Tibial nerve (tissue), 4 donors: ENCODE measurements around the gene TJP1.

Experiments used
- EP300 ChIP-seq, 2 donors: sonication (generic); formaldehyde crosslinking; IDR thresholded peaks; one replicate each; pipeline ENCODE4 v1.6.1; 2017; ENCODE audit warnings: antibody characterized with exemption in 2 of 2, mild to moderate bottlenecking in 1 of 2
- POLR2A ChIP-seq, 2 donors: fragments of 450-650 bp; IDR thresholded peaks; one replicate each; pipeline ENCODE4 v1.6.1; 2017; ENCODE audit warnings: antibody characterized with exemption in 2 of 2, mild to moderate bottlenecking in 2 of 2, moderate library complexity in 2 of 2
- TF ChIP-seq, protein P1 (sequence below), 5 experiments: fragments of 200-600 bp in 3 of 5; fragments of 450-650 bp in 2 of 5; sonication (generic) in 3 of 5; IDR thresholded peaks; one replicate each; pipeline ENCODE4 v1.5.1; 2016 to 2019; ENCODE audit warnings: antibody characterized with exemption in 5 of 5, mild to moderate bottlenecking in 3 of 5, moderate library complexity in 2 of 5

DNA sequence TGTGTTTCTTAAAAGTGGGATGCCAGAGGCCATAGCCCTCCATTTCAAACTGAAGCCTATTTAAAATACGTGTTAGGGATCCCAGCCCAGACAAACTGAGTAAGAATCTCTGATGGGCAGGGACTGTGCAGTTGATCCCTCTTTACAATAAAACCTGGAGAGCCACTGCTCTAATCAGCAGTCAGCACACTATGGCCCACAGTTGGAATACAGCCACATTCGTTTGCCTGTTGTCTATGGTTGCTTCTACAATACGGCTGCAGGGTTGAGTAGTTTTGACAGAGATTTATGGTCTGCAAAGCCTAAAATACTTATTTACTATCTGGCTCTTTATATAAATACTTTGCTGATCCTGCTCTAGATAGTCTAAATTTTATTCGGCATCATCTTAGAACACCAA is 32.4 kb downstream of the TJP1 start:
- TF ChIP-seq, protein P1, sequence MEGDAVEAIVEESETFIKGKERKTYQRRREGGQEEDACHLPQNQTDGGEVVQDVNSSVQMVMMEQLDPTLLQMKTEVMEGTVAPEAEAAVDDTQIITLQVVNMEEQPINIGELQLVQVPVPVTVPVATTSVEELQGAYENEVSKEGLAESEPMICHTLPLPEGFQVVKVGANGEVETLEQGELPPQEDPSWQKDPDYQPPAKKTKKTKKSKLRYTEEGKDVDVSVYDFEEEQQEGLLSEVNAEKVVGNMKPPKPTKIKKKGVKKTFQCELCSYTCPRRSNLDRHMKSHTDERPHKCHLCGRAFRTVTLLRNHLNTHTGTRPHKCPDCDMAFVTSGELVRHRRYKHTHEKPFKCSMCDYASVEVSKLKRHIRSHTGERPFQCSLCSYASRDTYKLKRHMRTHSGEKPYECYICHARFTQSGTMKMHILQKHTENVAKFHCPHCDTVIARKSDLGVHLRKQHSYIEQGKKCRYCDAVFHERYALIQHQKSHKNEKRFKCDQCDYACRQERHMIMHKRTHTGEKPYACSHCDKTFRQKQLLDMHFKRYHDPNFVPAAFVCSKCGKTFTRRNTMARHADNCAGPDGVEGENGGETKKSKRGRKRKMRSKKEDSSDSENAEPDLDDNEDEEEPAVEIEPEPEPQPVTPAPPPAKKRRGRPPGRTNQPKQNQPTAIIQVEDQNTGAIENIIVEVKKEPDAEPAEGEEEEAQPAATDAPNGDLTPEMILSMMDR (IDR thresholded peaks at IDR 0.05): no peak
- TF ChIP-seq EP300 (IDR thresholded peaks at IDR 0.05): no peak
- TF ChIP-seq POLR2A (IDR thresholded peaks at IDR 0.05): no peak
